HL-60/S4 (cell line): ENCODE results near the gene NPIPB2.

Experiments used
- in situ Hi-C: fragments of 300-500 bp; cut with MboI; formaldehyde crosslinking; loops from 2 replicates; pipeline ENCODE4 v1.14.3; 2022; ENCODE audit warnings: low sequenced_read_pairs

The NPIPB2 gene

GRCh38 chr16:11907160-11907970 is 34.5 kb downstream of the NPIPB2 start:
- in situ Hi-C loops = no loop called here

GRCh38 chr16:11903906-11904305 is 37.9 kb downstream of the NPIPB2 start:
- in situ Hi-C loops = no loop called here

- in situ Hi-C loops = no loop called here
Observed at GRCh38 chr16:11901091-11901490, 40.8 kb downstream of the NPIPB2 start.

- in situ Hi-C loops = no loop called here
Observed at GRCh38 chr16:11896486-11897176, 45.2 kb downstream of the NPIPB2 start.

- in situ Hi-C loops = no loop called here
Observed at GRCh38 chr16:11893571-11893970, 48.3 kb downstream of the NPIPB2 start.

GRCh38 chr16:11892761-11893160 is 49.1 kb downstream of the NPIPB2 start:
- in situ Hi-C loops = no loop called here

GRCh38 chr16:11890231-11890965 is 51.4 kb downstream of the NPIPB2 start:
- in situ Hi-C loops = no loop called here

GRCh38 chr16:11886881-11887280 is 55.0 kb downstream of the NPIPB2 start:
- in situ Hi-C loops = no loop called here

- in situ Hi-C loops = no loop called here
Observed at GRCh38 chr16:11884035-11884434, 57.8 kb downstream of the NPIPB2 start.

- in situ Hi-C loops = no loop called here
Observed at GRCh38 chr16:11880007-11880406, 61.8 kb downstream of the NPIPB2 start.

GRCh38 chr16:11877374-11877773 is 64.5 kb downstream of the NPIPB2 start:
- in situ Hi-C loops = no loop called here
